Measurements from ENCODE around the gene BCL11B.

BCL11B gene

GRCh38 chr14:99287269-99287942, 15.4 kb upstream of the BCL11B start:
- no peak for DNase-seq (ENCODE audit: low read depth in 2 of 3, low spot score in 1 of 3)

GRCh38 chr14:99286761-99287160, 14.8 kb upstream of the BCL11B start:
- no peak for DNase-seq (ENCODE audit: low read depth in 2 of 3, low spot score in 1 of 3)

- DNase-seq (ENCODE audit: low read depth in 2 of 3, low spot score in 1 of 3), result no peak
These were observed 12.4 kb upstream of the BCL11B start for GRCh38 chr14:99284254-99285004.

- no peak for DNase-seq (ENCODE audit: low read depth in 2 of 3, low spot score in 1 of 3)
These were observed 10.5 kb upstream of the BCL11B start for GRCh38 chr14:99282261-99283050.

DNA sequence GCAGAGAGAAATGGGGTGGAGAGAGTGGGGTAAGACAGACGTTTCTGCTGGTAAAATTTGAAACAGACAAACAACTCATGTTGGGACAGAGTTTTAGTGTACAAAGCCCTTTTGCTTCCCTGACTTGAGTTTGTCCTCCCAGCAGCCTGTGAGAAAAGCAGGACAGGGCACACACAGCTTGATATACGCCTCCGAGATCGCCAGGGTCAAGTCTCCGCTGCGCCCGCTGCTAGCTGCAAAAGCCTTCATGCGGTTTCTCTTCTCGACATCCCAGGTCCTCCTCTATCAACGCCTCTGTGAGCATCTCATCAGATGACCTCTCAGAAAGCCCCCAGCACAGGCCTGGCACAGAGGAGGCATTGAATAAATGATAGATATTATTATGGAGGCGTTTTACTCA, 9.4 kb upstream of the BCL11B start:
- no peak for DNase-seq (ENCODE audit: low read depth in 2 of 3, low spot score in 1 of 3)

DNA sequence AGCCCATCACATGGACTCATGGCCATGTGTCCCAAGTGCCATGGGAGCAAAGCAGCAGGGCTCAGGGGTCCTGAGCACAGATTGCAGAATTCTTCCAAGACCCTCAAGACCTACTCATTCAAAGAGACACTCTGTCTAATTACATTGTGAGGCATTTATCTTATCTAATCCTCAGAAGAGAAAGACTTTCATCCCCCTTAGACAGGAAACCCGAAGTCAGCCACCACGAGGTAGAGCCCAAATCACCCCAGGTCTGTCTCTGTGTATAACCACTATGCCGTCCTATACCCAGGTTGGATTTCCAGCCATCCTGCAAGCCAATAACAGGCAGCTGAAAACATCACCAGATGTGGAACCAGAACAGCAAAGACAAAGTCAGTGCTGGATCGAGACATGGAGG, 8.9 kb upstream of the BCL11B start:
- no peak for DNase-seq (ENCODE audit: low read depth in 2 of 3, low spot score in 1 of 3)

GRCh38 chr14:99280066-99280731, 8.2 kb upstream of the BCL11B start:
- no peak for DNase-seq (ENCODE audit: low read depth in 2 of 3, low spot score in 1 of 3)

GRCh38 chr14:99278836-99279235, 6.8 kb upstream of the BCL11B start:
- no peak for DNase-seq (ENCODE audit: low read depth in 2 of 3, low spot score in 1 of 3)

- DNase-seq (ENCODE audit: low read depth in 2 of 3, low spot score in 1 of 3), result no peak
These were observed 5.5 kb upstream of the BCL11B start for GRCh38 chr14:99277530-99277929.

DNA sequence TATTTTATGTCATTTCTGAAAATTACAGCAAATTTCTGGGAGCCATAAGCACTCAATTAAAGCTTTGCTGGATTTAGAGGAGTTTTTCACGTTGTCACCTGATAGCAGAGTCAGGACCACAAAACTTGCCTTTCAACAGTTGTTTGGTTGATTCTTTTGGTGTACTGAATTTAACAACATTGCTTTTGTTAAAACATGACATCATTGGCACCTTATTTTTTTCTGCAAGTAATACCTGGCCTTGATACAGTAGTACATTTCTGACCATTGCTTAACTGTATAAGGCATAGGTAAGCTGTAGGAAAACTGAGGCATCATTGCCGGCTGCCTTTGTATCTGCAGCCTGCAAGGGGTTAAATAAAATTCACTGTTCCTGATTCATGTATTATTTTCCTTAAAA, 4.5 kb upstream of the BCL11B start:
- no peak for DNase-seq (ENCODE audit: low read depth in 2 of 3, low spot score in 1 of 3)

DNA sequence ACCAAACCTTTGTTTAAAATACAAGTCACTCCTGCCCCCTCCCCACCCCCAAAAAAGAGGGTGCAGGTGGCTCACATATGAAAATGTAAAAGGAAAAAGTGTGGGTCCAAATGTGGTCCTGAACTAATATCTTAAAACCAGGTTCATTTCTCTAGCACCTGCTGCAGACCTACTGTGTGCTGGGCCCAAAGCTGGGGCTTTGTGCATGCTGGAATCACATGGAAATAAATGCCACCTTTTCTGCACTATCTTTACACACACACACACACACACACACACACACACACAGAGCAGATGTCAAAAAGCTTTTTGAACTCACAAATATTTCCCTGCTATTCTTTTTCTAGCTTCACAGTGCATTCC, 3.2 kb upstream of the BCL11B start:
- no peak for DNase-seq (ENCODE audit: low read depth in 2 of 3, low spot score in 1 of 3)

DNA sequence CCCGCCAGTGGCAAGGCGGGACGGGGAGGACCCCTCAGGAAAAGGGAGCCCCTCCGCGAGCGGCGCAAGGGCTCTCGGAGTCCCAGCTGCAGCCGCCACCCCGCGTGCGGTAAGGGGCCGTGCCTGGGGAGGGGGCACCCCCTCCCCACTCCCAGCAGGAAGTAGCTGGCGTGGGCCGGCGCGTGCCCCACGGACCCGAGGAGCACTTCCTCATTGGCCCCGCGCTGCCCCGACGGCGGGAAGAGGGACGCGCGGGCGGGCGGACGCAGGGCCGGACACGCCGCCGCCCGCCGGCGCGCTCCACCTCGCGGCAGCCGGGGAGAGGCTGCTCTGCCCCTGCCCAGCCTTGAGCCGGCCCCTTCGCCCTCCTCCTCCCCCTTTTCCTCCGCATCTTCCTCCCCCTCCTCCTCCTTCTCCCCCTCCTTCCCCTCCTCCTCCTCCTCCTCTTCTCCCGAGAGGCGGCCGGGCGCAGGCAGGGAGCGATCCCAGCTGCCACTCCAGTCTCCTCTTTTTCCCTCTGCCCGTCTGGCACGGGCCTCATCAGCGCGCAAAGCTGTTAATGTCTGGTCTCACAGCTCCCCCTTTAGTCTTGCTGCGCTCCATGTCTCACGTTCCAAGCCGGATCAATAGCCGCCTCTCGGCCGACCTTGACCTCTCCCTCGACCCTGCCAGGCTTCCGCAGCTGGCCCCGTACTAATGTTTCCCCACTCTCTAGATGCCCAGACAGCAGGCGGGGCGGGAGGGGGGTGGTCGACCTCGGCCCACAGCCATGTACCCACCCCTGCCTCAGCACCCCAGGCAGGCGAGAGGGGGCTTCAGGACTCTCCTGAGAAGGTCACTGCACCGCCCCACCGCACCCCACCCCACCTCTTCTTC, 2.6 kb upstream of the BCL11B start:
- no peak for DNase-seq (ENCODE audit: low read depth in 2 of 3, low spot score in 1 of 3)

GRCh38 chr14:99273766-99274345, 1.9 kb upstream of the BCL11B start:
- no peak for DNase-seq (ENCODE audit: low read depth in 2 of 3, low spot score in 1 of 3)

GRCh38 chr14:99272899-99273765, 1.1 kb upstream of the BCL11B start:
- DNase-seq (ENCODE audit: low read depth in 2 of 3, low spot score in 1 of 3), result peak; percentile 58 to 65 (median 62)

GRCh38 chr14:99272632-99272898, 568 bp upstream of the BCL11B start:
- no peak for DNase-seq (ENCODE audit: low read depth in 2 of 3, low spot score in 1 of 3)

DNA sequence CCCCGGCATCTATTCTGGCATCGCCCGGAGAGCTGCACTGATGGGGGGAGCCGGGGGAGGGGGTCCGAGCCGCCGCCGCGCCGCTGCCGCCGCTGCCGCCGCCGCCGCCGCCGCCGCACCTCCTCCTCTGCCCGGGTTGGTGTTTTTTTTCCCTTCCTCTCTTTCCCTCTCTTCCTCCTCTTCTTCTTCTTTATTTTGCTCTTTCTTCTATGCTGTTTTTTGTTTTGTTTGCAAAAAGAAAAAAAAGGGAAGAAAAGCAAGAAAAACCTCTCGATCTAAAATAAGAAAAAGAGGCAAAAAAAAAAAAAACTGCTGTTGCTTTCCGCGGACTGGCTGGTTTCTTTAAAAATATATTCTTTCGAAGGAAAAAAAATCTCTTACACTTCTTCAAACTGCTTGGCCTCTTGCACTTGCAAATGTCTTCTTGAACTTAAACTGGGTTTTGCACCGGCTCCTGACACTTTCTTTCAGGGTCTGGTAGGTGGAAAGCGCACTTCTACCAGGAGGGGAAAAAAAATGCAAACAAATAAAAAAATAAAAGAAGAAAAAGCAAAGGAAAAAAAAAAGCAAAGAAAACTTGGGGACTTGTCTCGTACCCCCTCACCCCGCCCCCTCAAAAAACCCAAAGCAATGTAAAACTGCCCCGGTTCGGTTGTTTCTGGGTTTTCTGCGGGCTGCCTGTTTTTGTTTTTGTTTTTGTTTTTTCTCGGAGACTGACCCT, 616 bp downstream of the BCL11B start:
- no peak for DNase-seq (ENCODE audit: low read depth in 2 of 3, low spot score in 1 of 3)

DNA sequence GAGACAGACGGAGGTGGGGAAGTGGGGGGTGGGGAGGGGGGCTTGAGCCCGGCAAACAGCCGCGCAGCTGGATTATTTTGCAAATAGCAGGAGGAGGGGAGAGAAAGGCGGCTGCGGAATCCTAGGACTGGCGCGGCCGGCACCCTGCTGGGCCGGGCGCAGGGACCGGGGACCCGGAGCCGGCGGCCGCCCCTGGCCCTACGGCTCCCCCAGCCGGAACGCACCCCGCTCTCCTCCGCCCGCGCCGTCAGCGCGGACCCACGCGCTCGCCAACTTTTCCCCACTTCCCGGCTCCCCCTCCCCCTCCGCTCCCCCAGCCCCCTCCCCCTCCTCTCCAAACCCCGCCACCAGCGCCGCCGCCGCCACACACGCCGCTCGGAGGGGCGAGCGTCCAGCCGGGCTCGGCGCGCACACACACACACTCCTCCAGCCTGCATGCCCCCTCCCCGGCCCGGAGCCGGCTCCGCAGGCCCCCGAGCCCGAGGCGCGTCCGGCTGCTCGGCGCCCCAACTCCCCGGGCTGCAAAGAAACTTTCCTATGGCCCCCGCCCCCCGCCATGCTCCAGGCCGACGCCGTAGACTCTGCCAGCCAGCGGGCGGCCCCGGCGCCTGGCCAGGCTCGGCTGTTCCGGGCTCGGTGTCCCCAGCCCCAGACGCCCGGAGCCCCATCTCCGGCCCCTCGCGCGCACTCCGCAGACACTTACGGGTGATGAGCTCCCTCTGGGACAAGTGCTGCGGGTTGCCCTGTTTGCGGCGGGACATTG, 1.4 kb downstream of the BCL11B start:
- DNase-seq (ENCODE audit: low read depth in 2 of 3, low spot score in 1 of 3), result no peak
